Occipital lobe (tissue), 2 donors: ENCODE results near the gene SBK2. TPM values are rescaled to one million over a fixed set of nuclear protein-coding genes. Genes with fewer than 3 reads are reported as not detected.
A peak's percentile ranks its signal among the peaks of the same experiment; 100 is the strongest.

Source experiments
- DNase-seq: peaks from one replicate; lab custom pipeline; 2025; lab: John Stamatoyannopoulos, UW
- total RNA-seq: library from RNA; depleted of rRNA; stranded (reverse); fragments of >200 nt; gene quantifications from one replicate; pipeline ENCODE4 v1.2.3, GENCODE V29; 2014

SBK2 gene
- total RNA-seq, 1 donor from 2014 or later = not detected

DNA sequence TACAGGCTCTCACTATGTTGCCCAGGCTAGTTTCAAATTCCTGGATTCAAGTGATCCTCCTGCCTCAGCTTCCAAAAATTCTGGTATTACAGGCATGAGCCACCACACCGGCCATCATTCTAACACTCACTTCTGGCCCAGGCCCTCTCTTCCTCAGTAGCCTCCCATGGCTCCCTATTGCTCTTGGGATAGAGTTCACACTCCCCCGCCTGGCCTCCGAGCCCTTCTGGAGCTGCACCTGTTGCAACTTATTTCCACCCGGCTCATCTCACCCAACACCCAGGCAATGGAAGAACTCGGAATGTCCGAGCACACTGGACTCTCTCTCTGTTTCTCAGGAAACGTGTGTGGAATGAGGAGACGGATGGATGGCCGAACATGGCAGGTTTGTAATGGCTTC is 17.4 kb upstream of the SBK2 start:
- no peak for DNase-seq

GRCh38 chr19:55553217-55554182 is 16.6 kb upstream of the SBK2 start:
- no peak for DNase-seq

GRCh38 chr19:55552620-55553019 is 15.7 kb upstream of the SBK2 start:
- no peak for DNase-seq

DNA sequence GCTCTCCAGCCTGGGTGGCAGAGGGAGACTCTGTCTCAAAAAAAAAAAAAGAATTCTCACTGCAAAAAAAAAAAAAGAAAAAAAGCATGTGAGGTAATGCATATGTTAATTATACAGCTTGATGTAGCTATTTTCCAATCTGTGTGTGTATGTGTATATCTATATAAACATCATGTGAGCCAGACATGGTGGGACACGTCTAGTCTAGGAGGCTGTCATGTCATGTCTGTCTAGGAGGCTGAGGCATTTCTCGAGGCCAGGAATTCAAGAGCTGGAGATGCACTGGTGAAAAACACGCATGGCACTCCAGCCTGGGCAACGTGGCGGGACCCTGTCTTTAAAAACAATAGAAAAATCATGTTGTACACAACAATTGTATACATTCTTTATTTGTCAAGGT is 15.3 kb upstream of the SBK2 start:
- DNase-seq = no peak

DNA sequence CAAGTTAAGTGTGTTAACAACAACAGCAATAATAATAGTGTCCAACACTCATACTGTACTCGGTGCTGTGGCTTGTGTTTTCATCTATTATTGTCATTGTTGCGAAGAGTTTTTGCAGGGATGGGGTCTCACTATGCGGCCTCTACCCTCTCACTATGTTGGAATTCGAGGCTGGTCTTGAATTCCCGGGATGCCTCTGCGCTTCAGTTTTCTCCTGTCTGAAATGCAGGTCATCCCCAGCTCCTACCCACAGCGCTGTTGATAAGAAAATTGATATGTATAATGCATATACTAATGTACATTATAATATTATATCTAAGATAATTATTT is 13.4 kb upstream of the SBK2 start:
- no peak for DNase-seq

DNA sequence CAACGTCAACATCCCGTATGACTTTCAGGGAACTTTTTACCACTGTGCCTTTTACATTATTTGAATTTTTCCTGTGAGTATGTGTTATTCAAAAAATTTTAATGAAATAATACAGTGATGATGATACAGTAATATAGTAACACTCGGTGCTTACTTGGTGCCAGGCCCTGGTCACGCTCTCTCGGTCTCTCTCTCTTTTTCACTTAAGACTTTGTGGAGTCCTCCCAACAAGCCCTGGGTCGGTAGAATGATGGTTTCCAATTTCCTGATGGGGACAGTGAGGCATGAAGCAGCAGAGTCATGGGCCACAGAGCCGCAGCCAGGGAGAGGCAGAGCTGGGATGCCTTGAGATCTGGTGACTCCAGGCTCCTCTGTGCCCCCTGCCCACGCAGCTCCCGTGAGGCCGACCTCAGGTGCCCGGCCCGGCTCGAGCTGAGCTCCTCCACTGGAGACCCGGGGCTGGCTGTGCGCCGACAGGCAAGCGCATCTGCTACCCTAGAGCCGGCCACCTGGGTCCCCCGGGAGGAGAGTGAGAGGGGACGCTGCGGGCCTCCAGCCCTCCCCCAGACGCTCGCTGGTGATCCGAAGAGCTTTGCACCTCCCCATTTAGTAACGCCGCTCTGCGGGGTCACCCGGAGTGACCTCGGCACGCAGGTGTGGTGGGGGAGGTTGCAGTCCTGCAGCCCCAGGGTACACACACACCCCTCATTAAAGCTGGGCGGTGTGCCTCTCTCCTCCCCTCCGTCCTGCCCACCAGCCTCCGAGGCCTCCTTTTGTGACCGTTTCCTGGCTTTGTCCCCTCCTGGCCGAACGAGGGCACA is 12.8 kb upstream of the SBK2 start:
- no peak for DNase-seq

- peak; percentile 13 for DNase-seq
These were observed 10.1 kb upstream of the SBK2 start for GRCh38 chr19:55546822-55547614.

DNA sequence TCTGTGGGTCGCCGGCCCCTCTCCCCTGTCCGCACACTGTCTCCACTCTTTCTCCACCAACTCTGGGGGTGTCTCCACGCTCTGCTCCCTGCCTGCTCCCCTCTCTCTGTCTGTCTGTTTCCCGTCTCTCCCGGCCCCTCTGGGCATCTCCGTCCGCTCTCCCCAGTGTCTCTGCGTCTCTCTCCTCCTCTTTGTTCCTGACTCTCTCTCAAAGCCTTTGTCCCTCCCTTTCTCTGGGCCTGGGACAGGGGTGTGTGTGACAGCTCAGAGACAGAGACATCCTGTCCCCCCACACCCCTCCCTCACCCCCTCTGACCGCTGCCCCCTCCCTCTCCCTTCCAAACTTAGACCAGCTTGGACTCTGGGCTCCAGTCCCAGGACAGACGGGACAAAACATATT is 9.1 kb upstream of the SBK2 start:
- no peak for DNase-seq

GRCh38 chr19:55545443-55545842 is 8.5 kb upstream of the SBK2 start, which contains the start of gene SBK3:
Gene SBK3 (minus strand): TSS chr19:55545543. CDS start chr19:55545543, 0 bp downstream.
- no peak for DNase-seq

GRCh38 chr19:55544776-55545439 is 8.0 kb upstream of the SBK2 start:
- DNase-seq = no peak

GRCh38 chr19:55544014-55544413 is 7.1 kb upstream of the SBK2 start:
- DNase-seq = no peak

DNA sequence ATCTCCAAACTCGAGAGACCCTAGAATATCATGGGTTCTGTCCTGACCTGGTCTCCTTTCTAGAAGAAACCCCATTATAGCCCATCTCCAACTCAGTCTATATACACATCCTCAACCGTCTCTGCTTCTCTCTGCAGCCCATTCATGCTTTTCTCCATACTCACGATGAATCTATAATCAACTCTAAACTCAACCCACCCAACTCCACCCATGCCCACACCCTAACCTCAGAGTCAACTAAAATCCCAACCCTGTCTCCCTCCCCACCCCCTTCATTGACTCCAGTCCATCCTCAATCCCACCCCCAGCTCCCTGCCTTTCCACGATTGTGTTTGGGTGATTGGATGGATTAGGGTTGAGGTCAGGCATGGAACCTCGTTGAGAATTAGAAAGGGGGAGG is 6.6 kb upstream of the SBK2 start:
- DNase-seq = no peak

DNA sequence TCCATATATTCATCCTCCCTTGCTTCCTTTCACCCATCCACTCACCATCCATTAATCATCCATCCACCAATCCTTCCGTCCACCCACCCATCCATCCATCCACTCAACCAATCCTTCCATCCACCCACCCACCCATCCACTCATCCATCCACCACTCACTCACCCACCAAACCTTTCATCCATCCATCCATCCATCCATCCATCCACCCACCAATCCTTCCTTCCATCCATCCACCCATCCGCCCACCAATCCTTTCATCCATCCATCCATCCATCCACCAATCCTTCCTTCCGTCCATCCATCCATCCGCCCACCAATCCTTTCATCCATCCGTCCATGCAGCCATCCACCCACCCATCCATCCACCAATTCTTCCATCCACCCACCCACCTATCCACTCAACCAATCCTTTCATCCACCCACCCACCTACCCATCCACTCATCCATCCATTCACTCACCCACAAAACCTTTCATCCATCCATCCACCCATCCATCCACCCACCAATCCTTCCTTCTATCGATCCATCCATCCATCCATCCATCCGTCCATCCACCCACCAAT is 5.4 kb upstream of the SBK2 start:
- DNase-seq = no peak

- DNase-seq = no peak
These were observed 4.2 kb upstream of the SBK2 start for GRCh38 chr19:55541091-55541490.

DNA sequence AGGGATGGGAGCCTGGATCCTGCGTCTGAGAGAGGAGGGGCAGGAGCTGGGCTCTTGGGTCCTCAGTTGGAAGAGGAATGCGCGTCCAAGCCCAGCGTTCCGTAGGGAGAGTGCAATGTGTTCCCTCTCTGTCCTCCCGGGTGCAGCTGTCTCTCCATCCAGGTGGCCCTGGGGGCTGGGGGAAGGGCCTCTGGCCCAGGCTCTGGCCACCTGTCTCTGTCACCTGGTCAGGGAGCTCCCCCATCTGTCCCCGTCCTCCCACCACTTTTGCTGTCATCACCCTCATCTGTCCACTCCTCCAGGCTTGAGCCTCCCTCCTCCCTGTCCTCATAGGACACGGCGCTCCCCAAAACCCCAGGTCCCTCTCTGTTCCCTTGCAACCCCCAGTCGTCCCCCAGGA is 3.7 kb upstream of the SBK2 start:
- DNase-seq = no peak

GRCh38 chr19:55539090-55539984 is 2.4 kb upstream of the SBK2 start:
- DNase-seq = no peak

DNA sequence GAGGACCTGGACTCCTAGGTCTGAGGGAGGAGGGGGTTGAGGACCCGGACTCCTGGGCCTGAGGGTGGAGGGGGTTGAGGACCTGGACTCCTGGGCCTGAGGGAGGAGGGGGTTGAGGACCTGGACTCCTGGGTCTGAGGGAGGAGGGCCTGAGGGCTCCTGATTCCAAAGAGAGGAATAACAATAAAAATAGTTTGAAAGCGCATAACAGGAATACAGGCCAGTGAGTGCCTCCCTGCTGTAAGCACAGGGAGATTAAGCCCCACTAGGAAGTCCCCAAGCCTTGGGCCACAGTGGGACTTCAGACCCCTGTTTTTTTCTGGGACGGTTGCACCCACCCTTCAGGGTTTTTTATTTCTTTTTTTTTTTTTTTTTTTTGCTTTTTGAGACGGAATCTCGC is 1.2 kb upstream of the SBK2 start:
- DNase-seq = no peak

DNA sequence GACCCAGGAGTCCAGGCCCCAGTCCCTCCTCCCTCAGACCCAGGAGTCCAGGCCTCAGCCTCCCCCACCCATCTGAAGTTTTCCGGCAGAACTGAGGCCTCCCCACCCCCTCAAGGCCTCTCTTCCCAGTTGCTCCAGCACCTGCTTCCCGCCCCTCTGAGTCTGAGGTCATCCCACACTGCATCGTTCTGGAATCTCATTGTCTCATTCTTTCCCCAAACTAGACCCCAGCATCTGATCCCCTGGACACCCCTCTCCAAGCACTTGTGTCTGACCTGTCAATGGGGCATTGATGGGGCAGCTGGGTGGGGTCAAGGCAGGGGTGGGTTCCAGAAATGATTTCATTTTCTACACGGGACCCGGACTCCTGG is 793 bp upstream of the SBK2 start:
- no peak for DNase-seq

DNA sequence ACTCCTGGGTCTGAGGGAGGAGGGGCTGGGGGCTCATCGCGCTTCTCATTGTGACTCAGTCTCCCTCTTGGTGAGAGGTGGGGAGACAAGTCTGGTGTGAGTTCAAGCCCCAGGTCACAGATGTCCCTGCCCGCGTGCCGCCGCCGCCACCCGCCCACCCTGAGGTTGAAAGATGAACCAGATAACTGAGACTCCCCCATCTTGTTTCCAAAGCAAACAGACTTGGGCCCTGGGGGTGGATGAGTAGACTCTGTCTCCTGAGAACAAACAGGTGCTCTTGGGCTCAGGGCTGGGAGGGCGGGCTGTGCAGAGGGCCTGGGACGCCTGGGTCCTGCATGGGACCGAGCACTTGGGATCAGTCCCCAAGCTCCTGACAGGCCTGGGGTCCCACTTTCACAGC is 567 bp downstream of the SBK2 start:
- DNase-seq = no peak

DNA sequence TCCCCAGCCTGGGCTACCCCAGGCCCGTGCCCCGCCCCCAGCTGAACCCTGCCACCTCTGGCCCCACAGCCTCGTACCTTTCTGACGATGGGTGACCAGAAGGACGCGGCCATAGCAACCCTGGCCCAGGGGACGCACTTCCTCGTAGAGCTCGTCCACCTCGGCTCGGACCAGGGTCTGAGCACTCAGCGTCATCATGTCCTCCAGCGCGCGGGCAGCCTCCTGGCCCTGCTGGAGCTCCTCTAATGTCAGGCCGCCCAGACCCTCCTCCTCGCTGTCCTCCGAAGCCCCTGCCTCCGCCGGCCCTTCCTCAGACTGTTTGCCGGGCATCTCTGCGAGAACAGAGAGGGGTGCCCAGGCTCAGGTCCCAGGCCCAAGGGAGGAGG is 975 bp downstream of the SBK2 start:
- no peak for DNase-seq
